CD4-positive, CD25-positive, alpha-beta regulatory T cell (primary cell): ENCODE data around the gene LMAN2. TPM values are rescaled to one million over a fixed set of nuclear protein-coding genes. Genes with fewer than 3 reads are reported as not detected.

Source experiments
- ATAC-seq, 2 donors: fragments of 150-1000 bp; cut with Tn5 transposase; one replicate each; pipeline ENCODE4 v1.10.0; 2021; ENCODE audit warnings: low read depth in 2 of 2, moderate number of reproducible peaks in 2 of 2, moderate library complexity in 1 of 2
- DNase-seq, 3 donors: peaks; one replicate each; pipeline versions ENCODE4 v3.0.0 to v3.0.0-alpha.2; 2012 to 2022; ENCODE audit warnings: mixed read lengths in 1 of 3
- H3K27ac ChIP-seq: one replicate; pipeline ENCODE4 v1.7.0; 2013; ENCODE audit warnings: mild to moderate bottlenecking, low read length; ENCODE audit not compliant: insufficient read depth, poor library complexity, severe bottlenecking
- H3K27me3 ChIP-seq: one replicate; pipeline ENCODE4 v1.7.0; 2013; ENCODE audit warnings: low read length; ENCODE audit not compliant: control insufficient read depth, insufficient read depth
- H3K36me3 ChIP-seq: one replicate; pipeline ENCODE4 v1.7.0; 2013; ENCODE audit warnings: mild to moderate bottlenecking, low read length, moderate library complexity; ENCODE audit not compliant: control insufficient read depth, insufficient read depth
- H3K4me1 ChIP-seq: 2 replicates; pipeline ENCODE4 v1.7.0; 2013; ENCODE audit warnings: mild to moderate bottlenecking, low read length; ENCODE audit not compliant: insufficient read depth, control insufficient read depth, poor library complexity, severe bottlenecking
- H3K4me3 ChIP-seq: one replicate; pipeline ENCODE4 v1.7.0; 2013; ENCODE audit warnings: low read depth, mild to moderate bottlenecking, low read length, moderate library complexity
- H3K9me3 ChIP-seq, 2 experiments: 1 replicate in 1 of 2; 2 replicates in 1 of 2; pipeline ENCODE4 v1.7.0; 2013; ENCODE audit warnings: low read length in 2 of 2, mild to moderate bottlenecking in 1 of 2, moderate library complexity in 1 of 2; ENCODE audit not compliant: control insufficient read depth in 2 of 2
- H3K27ac Mint-ChIP-seq, 3 donors: one replicate each; pipeline ENCODE4 v1.8.0; 2020 to 2022; ENCODE audit warnings: mild to moderate bottlenecking in 3 of 3, mixed read lengths in 3 of 3, moderate library complexity in 2 of 3
- H3K27me3 Mint-ChIP-seq: one replicate; pipeline ENCODE4 v1.8.0; 2022; ENCODE audit warnings: mild to moderate bottlenecking, mixed read lengths
- H3K36me3 Mint-ChIP-seq: one replicate; pipeline ENCODE4 v1.8.0; 2020; ENCODE audit warnings: mixed read lengths
- H3K4me1 Mint-ChIP-seq, 4 donors: one replicate each; pipeline ENCODE4 v1.8.0; 2020 to 2022; ENCODE audit warnings: mixed read lengths in 4 of 4, mild to moderate bottlenecking in 1 of 4
- H3K4me3 Mint-ChIP-seq, 4 donors: one replicate each; pipeline ENCODE4 v1.8.0; 2020 to 2022; ENCODE audit warnings: mild to moderate bottlenecking in 4 of 4, mixed read lengths in 4 of 4, moderate library complexity in 3 of 4
- H3K9me3 Mint-ChIP-seq, 7 donors: one replicate each; pipeline ENCODE4 v1.8.0; 2020 to 2022; ENCODE audit warnings: mixed read lengths in 7 of 7, mild to moderate bottlenecking in 3 of 7, moderate library complexity in 2 of 7
- polyA plus RNA-seq, 4 donors: library from polyadenylated mRNA; unstranded; fragments of 300-500 nt; fragmentation: Illumina TruSeq; gene quantifications; one replicate each; pipeline ENCODE4 v1.2.3, GENCODE V29; 2021
- total RNA-seq: library from RNA; stranded (reverse); gene quantifications from one replicate; pipeline ENCODE4 v1.2.3, GENCODE V29; 2022

The LMAN2 gene
- total and polyA plus RNA-seq, 5 donors from 2014 or later: 77.9 to 289 (median 237) TPM

GRCh38 chr5:177304392-177305119 lies 46.9 kb downstream of the LMAN2 start:
- H3K4me1 Mint-ChIP-seq: peaks cover 15 to 77% (median 50%) of the 10 kb centered on the region in 4 donors
- H3K9me3 ChIP-seq: no peaks in the 10 kb centered on the region
- peak overlapping the region; percentile 91 to 95 (median 95) for H3K27ac Mint-ChIP-seq
- H3K9me3 Mint-ChIP-seq: no peaks in the 10 kb centered on the region
- H3K4me3 Mint-ChIP-seq: peak overlapping the region; percentile 92 to 99 (median 95)
- H3K36me3 ChIP-seq: peaks cover 17% of the 10 kb centered on the region
- peak overlapping the region; percentile 70 for H3K27ac ChIP-seq
- peak overlapping the region; percentile 91 for H3K4me3 ChIP-seq
- peak in 1 of 3 donors; percentile 44 for DNase-seq
- H3K36me3 Mint-ChIP-seq: peaks cover 12% of the 10 kb centered on the region
- H3K27me3 ChIP-seq: no peaks in the 10 kb centered on the region
- H3K4me1 ChIP-seq: peaks cover 63% of the 10 kb centered on the region
- H3K27me3 Mint-ChIP-seq: peaks cover 4% of the 10 kb centered on the region
- no peak for ATAC-seq

- Histone ChIP-seq H3K36me3 (peaks cover 17% of the 10 kb centered on the region), H3K4me3 (peak overlapping the region; percentile 91), H3K27me3 (no peaks in the 10 kb centered on the region), H3K4me1 (peaks cover 62% of the 10 kb centered on the region), H3K9me3 (no peaks in the 10 kb centered on the region), H3K27ac (peak overlapping the region; percentile 70)
- ATAC-seq (no peak), DNase-seq (peak in 1 of 3 donors; percentile 45)
- H3K36me3 Mint-ChIP-seq: peaks cover 12% of the 10 kb centered on the region
- no peaks in the 10 kb centered on the region for H3K9me3 Mint-ChIP-seq
- H3K4me1 Mint-ChIP-seq: peaks cover 21 to 78% (median 53%) of the 10 kb centered on the region in 4 donors
- H3K4me3 Mint-ChIP-seq: peak overlapping the region; percentile 92 to 99 (median 95)
- H3K27me3 Mint-ChIP-seq: peaks cover 4% of the 10 kb centered on the region
- peak overlapping the region; percentile 91 to 95 (median 95) for H3K27ac Mint-ChIP-seq
Measured at GRCh38 chr5:177303925-177304391, 47.5 kb downstream of the LMAN2 start.

- peak; percentile 85 to 92 (median 88) for DNase-seq
- Mint-ChIP-seq H3K27ac (peak within 1 kb of the TSS; percentile 91 to 95 (median 95)), H3K4me1 (peaks cover 23 to 78% (median 56%) of the 10 kb centered on the region in 4 donors), H3K27me3 (peaks cover 4% of the 10 kb centered on the region), H3K36me3 (peaks cover 12% of the 10 kb centered on the region), H3K9me3 (no peaks in the 10 kb centered on the region), H3K4me3 (peak within 1 kb of the TSS; percentile 92 to 99 (median 95))
- no peaks in the 10 kb centered on the region for H3K27me3 ChIP-seq
- ATAC-seq: peak; percentile 68 to 74
- H3K9me3 ChIP-seq: no peaks in the 10 kb centered on the region
- peaks cover 17% of the 10 kb centered on the region for H3K36me3 ChIP-seq
- peak within 1 kb of the TSS; percentile 91 for H3K4me3 ChIP-seq
- H3K27ac ChIP-seq: peak within 1 kb of the TSS; percentile 70
- H3K4me1 ChIP-seq: peaks cover 62% of the 10 kb centered on the region
Measured at GRCh38 chr5:177303121-177303924, 48.1 kb downstream of the LMAN2 start, which contains the start of the genes PRELID1 and RAB24. TSS of gene PRELID1 (plus strand) at chr5:177303799. CDS start at chr5:177303986, 187 bp downstream. TSS of gene RAB24 (minus strand) at chr5:177303719. CDS start at chr5:177303288, 431 bp downstream.

- H3K4me3 ChIP-seq: peak overlapping the region; percentile 48
- H3K36me3 ChIP-seq: peaks cover 17% of the 10 kb centered on the region
- ATAC-seq (no peak), DNase-seq (no peak)
- H3K36me3 Mint-ChIP-seq: peaks cover 12% of the 10 kb centered on the region
- H3K9me3 Mint-ChIP-seq: no peaks in the 10 kb centered on the region
- peak overlapping the region; percentile 92 to 99 (median 95) for H3K4me3 Mint-ChIP-seq
- peak overlapping the region; percentile 70 for H3K27ac ChIP-seq
- peaks cover 62% of the 10 kb centered on the region for H3K4me1 ChIP-seq
- no peaks in the 10 kb centered on the region for H3K9me3 ChIP-seq
- H3K4me1 Mint-ChIP-seq: peaks cover 23 to 80% (median 56%) of the 10 kb centered on the region in 4 donors
- peaks cover 4% of the 10 kb centered on the region for H3K27me3 Mint-ChIP-seq
- H3K27me3 ChIP-seq: no peaks in the 10 kb centered on the region
- peak overlapping the region; percentile 75 to 91 (median 82) for H3K27ac Mint-ChIP-seq
Measured at GRCh38 chr5:177302354-177303110, 48.9 kb downstream of the LMAN2 start.

GRCh38 chr5:177301503-177302165 lies 49.8 kb downstream of the LMAN2 start:
- Mint-ChIP-seq H3K4me1 (peaks cover 27 to 84% (median 57%) of the 10 kb centered on the region in 4 donors), H3K9me3 (no peaks in the 10 kb centered on the region), H3K36me3 (peaks cover 8% of the 10 kb centered on the region), H3K27ac (peak overlapping the region; percentile 82 to 96 (median 91)), H3K4me3 (peak overlapping the region; percentile 92 to 99 (median 95)), H3K27me3 (peaks cover 4% of the 10 kb centered on the region)
- Histone ChIP-seq H3K4me1 (peaks cover 66% of the 10 kb centered on the region), H3K27ac (peak overlapping the region; percentile 30), H3K36me3 (peaks cover 15% of the 10 kb centered on the region), H3K4me3 (no peak overlapping the region), H3K9me3 (no peaks in the 10 kb centered on the region), H3K27me3 (no peaks in the 10 kb centered on the region)
- DNase-seq: no peak
- no peak for ATAC-seq

GRCh38 chr5:177300951-177301350 lies 50.5 kb downstream of the LMAN2 start:
- Histone ChIP-seq H3K9me3 (no peaks in the 10 kb centered on the region), H3K27ac (peak overlapping the region; percentile 69), H3K27me3 (no peaks in the 10 kb centered on the region), H3K4me1 (peaks cover 71% of the 10 kb centered on the region), H3K36me3 (peaks cover 12% of the 10 kb centered on the region), H3K4me3 (peak overlapping the region; percentile 55)
- H3K27ac Mint-ChIP-seq: peak overlapping the region; percentile 87 to 96 (median 93)
- H3K36me3 Mint-ChIP-seq: peaks cover 8% of the 10 kb centered on the region
- DNase-seq: no peak
- peak overlapping the region; percentile 13 to 94 (median 86) for H3K4me3 Mint-ChIP-seq
- no peak for ATAC-seq
- H3K9me3 Mint-ChIP-seq: no peaks in the 10 kb centered on the region
- H3K4me1 Mint-ChIP-seq: peaks cover 34 to 84% (median 59%) of the 10 kb centered on the region in 4 donors
- peaks cover 4% of the 10 kb centered on the region for H3K27me3 Mint-ChIP-seq
